ENCODE measurements around the gene DCTPP1.

GRCh38 chr16:30383521-30383920 is 46.3 kb downstream of the DCTPP1 start:
- TF ChIP-seq CTCF (IDR thresholded peaks at IDR 0.05) (no peak), POLR2A (IDR thresholded peaks at IDR 0.05) (no peak)
